Peyer's patch (tissue), 4 donors: ENCODE results near the gene TMTC2. TPM values are rescaled to one million over a fixed set of nuclear protein-coding genes. Genes with fewer than 3 reads are reported as not detected.

Source experiments
- DNase-seq, 3 donors: peaks; one replicate each; pipeline ENCODE4 v3.0.0-alpha.2; 2017 to 2019
- H3K27ac ChIP-seq, 4 donors: fragments of 200-600 bp; sonication (generic); one replicate each; pipeline ENCODE4 v1.5.1; 2016 to 2019
- H3K27me3 ChIP-seq, 2 donors: fragments of 200-600 bp; sonication (generic); one replicate each; pipeline ENCODE4 v1.5.1; 2019
- H3K36me3 ChIP-seq, 3 donors: fragments of 200-600 bp; sonication (generic); one replicate each; pipeline ENCODE4 v1.5.1; 2016 to 2019
- H3K4me1 ChIP-seq, 4 donors: fragments of 200-600 bp; sonication (generic); one replicate each; pipeline ENCODE4 v1.5.1; 2016 to 2019
- H3K4me3 ChIP-seq, 4 donors: fragments of 200-600 bp; sonication (generic); 1 replicate in 3 of 4; 2 replicates in 1 of 4; pipeline ENCODE4 v1.5.1; 2016 to 2019; ENCODE audit warnings: mild to moderate bottlenecking in 1 of 4
- H3K9me3 ChIP-seq, 4 donors: fragments of 200-600 bp; sonication (generic); one replicate each; pipeline ENCODE4 v1.5.1; 2016 to 2019; ENCODE audit warnings: mild to moderate bottlenecking in 1 of 4
- CTCF ChIP-seq, 6 experiments: fragments of 450-650 bp in 4 of 6; fragments of 200-600 bp in 2 of 6; sonication (generic) in 1 of 6; IDR thresholded peaks; one replicate each; pipeline ENCODE4 v1.5.1; 2017 to 2019; ENCODE audit warnings: antibody characterized with exemption in 6 of 6, mild to moderate bottlenecking in 3 of 6, moderate library complexity in 1 of 6
- POLR2A ChIP-seq, 2 donors: fragments of 450-650 bp; IDR thresholded peaks; one replicate each; pipeline ENCODE4 v1.5.1; 2017; ENCODE audit warnings: antibody characterized with exemption in 2 of 2, mild to moderate bottlenecking in 2 of 2, moderate library complexity in 2 of 2
- total RNA-seq, 4 donors: library from RNA; depleted of rRNA; stranded (reverse); fragments of >200 nt; gene quantifications; one replicate each; pipeline ENCODE4 v1.1.0, GENCODE V29; 2016

Gene TMTC2
- total RNA-seq, 4 donors from 2014 or later = 7.0 to 19.8 (median 8.5) TPM

GRCh38 chr12:82912406-82912805 lies 225.7 kb downstream of the TMTC2 start:
- Histone ChIP-seq H3K27ac (no peak overlapping the region), H3K27me3 (no peaks in the 10 kb centered on the region), H3K4me3 (no peak overlapping the region), H3K36me3 (no peaks in the 10 kb centered on the region), H3K9me3 (no peaks in the 10 kb centered on the region), H3K4me1 (no peaks in the 10 kb centered on the region)
- DNase-seq = no peak
- no peak for TF ChIP-seq POLR2A (IDR thresholded peaks at IDR 0.05)
- TF ChIP-seq CTCF (IDR thresholded peaks at IDR 0.05) = no peak

GRCh38 chr12:82919388-82920054 lies 232.8 kb downstream of the TMTC2 start:
- no peaks in the 10 kb centered on the region for H3K27me3 ChIP-seq
- no peaks in the 10 kb centered on the region for H3K36me3 ChIP-seq
- no peak overlapping the region for H3K4me3 ChIP-seq
- no peaks in the 10 kb centered on the region for H3K4me1 ChIP-seq
- no peak overlapping the region for H3K27ac ChIP-seq
- no peaks in the 10 kb centered on the region for H3K9me3 ChIP-seq
- TF ChIP-seq CTCF (IDR thresholded peaks at IDR 0.05) = no peak
- no peak for TF ChIP-seq POLR2A (IDR thresholded peaks at IDR 0.05)
- no peak for DNase-seq

- H3K36me3 ChIP-seq = no peaks in the 10 kb centered on the region
- no peaks in the 10 kb centered on the region for H3K4me1 ChIP-seq
- no peaks in the 10 kb centered on the region for H3K27me3 ChIP-seq
- H3K4me3 ChIP-seq = no peak overlapping the region
- no peaks in the 10 kb centered on the region for H3K9me3 ChIP-seq
- DNase-seq = no peak
- TF ChIP-seq POLR2A (IDR thresholded peaks at IDR 0.05) (no peak), CTCF (IDR thresholded peaks at IDR 0.05) (no peak)
- H3K27ac ChIP-seq = no peak overlapping the region
These were observed 237.2 kb downstream of the TMTC2 start for GRCh38 chr12:82923935-82924334.

GRCh38 chr12:82926630-82927029 lies 239.9 kb downstream of the TMTC2 start:
- Histone ChIP-seq H3K36me3 (no peaks in the 10 kb centered on the region), H3K27ac (no peak overlapping the region), H3K9me3 (no peaks in the 10 kb centered on the region), H3K27me3 (no peaks in the 10 kb centered on the region), H3K4me1 (no peaks in the 10 kb centered on the region), H3K4me3 (no peak overlapping the region)
- DNase-seq = no peak
- TF ChIP-seq POLR2A (IDR thresholded peaks at IDR 0.05) (no peak), CTCF (IDR thresholded peaks at IDR 0.05) (no peak)

GRCh38 chr12:82930301-82930700 lies 243.6 kb downstream of the TMTC2 start:
- Histone ChIP-seq H3K4me1 (no peaks in the 10 kb centered on the region), H3K4me3 (no peak overlapping the region), H3K36me3 (no peaks in the 10 kb centered on the region), H3K27me3 (no peaks in the 10 kb centered on the region), H3K27ac (no peak overlapping the region), H3K9me3 (no peaks in the 10 kb centered on the region)
- TF ChIP-seq CTCF (IDR thresholded peaks at IDR 0.05) (no peak), POLR2A (IDR thresholded peaks at IDR 0.05) (no peak)
- no peak for DNase-seq
